Neuronal stem cell (in vitro differentiated cells): ENCODE data around the gene PNPLA8.

Source experiments
- DNase-seq: peaks from one replicate; pipeline ENCODE4 v3.0.0-alpha.2; 2013; ENCODE audit warnings: low spot score
- H2AFZ ChIP-seq: one replicate; pipeline ENCODE4 v1.6.1; 2013; ENCODE audit warnings: mild to moderate bottlenecking, low read length, inconsistent platforms
- H2AK5ac ChIP-seq: 2 replicates; pipeline ENCODE4 v1.6.1; 2013; ENCODE audit warnings: low read depth, mild to moderate bottlenecking, inconsistent platforms, low read length, moderate library complexity, mixed read lengths
- H2BK120ac ChIP-seq: 2 replicates; pipeline ENCODE4 v1.6.1; 2013; ENCODE audit warnings: low read depth, mild to moderate bottlenecking, inconsistent platforms, low read length, moderate library complexity, mixed read lengths
- H2BK12ac ChIP-seq: one replicate; pipeline ENCODE4 v1.6.1; 2013; ENCODE audit warnings: low read length, inconsistent platforms
- H2BK15ac ChIP-seq: 2 replicates; pipeline ENCODE4 v1.6.1; 2013; ENCODE audit warnings: mild to moderate bottlenecking, low read length, inconsistent platforms, mixed read lengths
- H2BK5ac ChIP-seq: one replicate; pipeline ENCODE4 v1.6.1; 2013; ENCODE audit warnings: inconsistent platforms, mild to moderate bottlenecking, low read length, moderate library complexity
- H3K14ac ChIP-seq: one replicate; pipeline ENCODE4 v1.6.1; 2013; ENCODE audit warnings: low read length, inconsistent platforms
- H3K18ac ChIP-seq: 2 replicates; pipeline ENCODE4 v1.6.1; 2013; ENCODE audit warnings: low read length, inconsistent platforms
- H3K23ac ChIP-seq: 2 replicates; pipeline ENCODE4 v1.6.1; 2013; ENCODE audit warnings: low read depth, mild to moderate bottlenecking, mixed read lengths, low read length, inconsistent platforms; ENCODE audit not compliant: poor library complexity
- H3K27ac ChIP-seq: replicated peaks from 3 replicates; pipeline ENCODE4 v1.5.1; 2013; ENCODE audit warnings: low read length, inconsistent platforms
- H3K27me3 ChIP-seq, 3 experiments: 2 replicates each; pipeline ENCODE4 v1.6.1; 2013; ENCODE audit warnings: low read length in 3 of 3, mild to moderate bottlenecking in 2 of 3, inconsistent platforms in 1 of 3, low read depth in 1 of 3, mixed read lengths in 1 of 3, moderate library complexity in 1 of 3; ENCODE audit not compliant: control insufficient read depth in 3 of 3, insufficient read depth in 3 of 3
- H3K36me3 ChIP-seq, 2 donors: replicated peaks in 1 of 2; 2 replicates each; pipeline ENCODE4 v1.6.1; 2013; ENCODE audit warnings: low read length in 2 of 2; ENCODE audit not compliant: control insufficient read depth in 2 of 2, insufficient read depth in 2 of 2
- H3K4ac ChIP-seq: 2 replicates; pipeline ENCODE4 v1.6.1; 2013; ENCODE audit warnings: inconsistent platforms, mild to moderate bottlenecking, low read length, moderate library complexity
- H3K4me1 ChIP-seq, 2 donors: 1 replicate in 1 of 2; 2 replicates in 1 of 2; pipeline ENCODE4 v1.6.1; 2013; ENCODE audit warnings: low read length in 2 of 2, low read depth in 1 of 2; ENCODE audit not compliant: control insufficient read depth in 2 of 2, insufficient read depth in 1 of 2
- H3K4me2 ChIP-seq: one replicate; pipeline ENCODE4 v1.6.1; 2013; ENCODE audit warnings: mild to moderate bottlenecking, low read length, inconsistent platforms; ENCODE audit not compliant: insufficient read depth, poor library complexity, severe bottlenecking
- H3K4me3 ChIP-seq, 2 donors: 2 replicates each; pipeline ENCODE4 v1.5.1; 2013; ENCODE audit warnings: low read length in 2 of 2, mild to moderate bottlenecking in 2 of 2, inconsistent platforms in 1 of 2, moderate library complexity in 1 of 2
- H3K79me1 ChIP-seq: one replicate; pipeline ENCODE4 v1.6.1; 2013; ENCODE audit warnings: low read depth, mild to moderate bottlenecking, inconsistent platforms, low read length, moderate library complexity
- H3K9ac ChIP-seq: one replicate; pipeline ENCODE4 v1.6.1; 2013; ENCODE audit warnings: mild to moderate bottlenecking, low read depth, low read length, inconsistent platforms; ENCODE audit not compliant: poor library complexity
- H3K9me3 ChIP-seq, 2 donors: replicated peaks in 1 of 2; 2 replicates each; pipeline versions ENCODE3 to v1.6.1; 2013; ENCODE audit warnings: low read length in 2 of 2, mild to moderate bottlenecking in 2 of 2, inconsistent platforms in 1 of 2, low read depth in 1 of 2, mixed read lengths in 1 of 2, moderate library complexity in 1 of 2; ENCODE audit not compliant: control insufficient read depth in 2 of 2, insufficient read depth in 1 of 2
- H4K8ac ChIP-seq: one replicate; pipeline ENCODE4 v1.6.1; 2013; ENCODE audit warnings: low read depth, mild to moderate bottlenecking, inconsistent platforms, low read length, moderate library complexity
- H4K91ac ChIP-seq: one replicate; pipeline ENCODE4 v1.6.1; 2013; ENCODE audit warnings: low read length, low read depth, mild to moderate bottlenecking, inconsistent platforms; ENCODE audit not compliant: poor library complexity
- WGBS, 2 donors: extraction: QIAGEN DNeasy Blood & Tissue Kit; methylation state at CpG; one replicate each; pipeline ENCODE4 v1.1.7; 2013; ENCODE audit warnings: missing lambda C conversion rate in 2 of 2, mixed read lengths in 1 of 2; ENCODE audit not compliant: insufficient read length in 2 of 2, insufficient replicate concordance in 1 of 2; ENCODE audit errors: extremely low coverage in 2 of 2; 5-methylcytosine and 5-hydroxymethylcytosine counted together

Gene PNPLA8

GRCh38 chr7:108525327-108525984 is 479 bp downstream of the PNPLA8 start:
- Histone ChIP-seq H3K36me3 (no peaks in the 10 kb centered on the region), H2BK5ac (peak overlapping the region; percentile 94), H3K18ac (peak overlapping the region; percentile 96), H3K23ac (peak overlapping the region; percentile 94), H4K91ac (no peak overlapping the region), H3K27ac (peak overlapping the region; percentile 95), H3K4me3 (peak overlapping the region; percentile 71 to 85), H2AFZ (peak overlapping the region; percentile 94), H2BK120ac (no peak overlapping the region), H3K79me1 (peaks cover 1% of the 10 kb centered on the region), H3K9ac (peak overlapping the region; percentile 80), H2AK5ac (no peak overlapping the region), H3K4me1 (peaks cover 6 to 15% of the 10 kb centered on the region in 2 donors), H3K4me2 (peak overlapping the region; percentile 55), H3K27me3 (no peaks in the 10 kb centered on the region), H3K4ac (no peak overlapping the region), H2BK12ac (no peak overlapping the region), H3K14ac (peak overlapping the region; percentile 65), H3K9me3 (no peaks in the 10 kb centered on the region), H2BK15ac (no peak overlapping the region), H4K8ac (no peak overlapping the region)
- DNase-seq: no peak
- no CpG with 5 or more reads among the region's 22 CpGs for WGBS, 2 donors

- no peak overlapping the region for H3K4me3 ChIP-seq
- no peak overlapping the region for H4K91ac ChIP-seq
- no peak overlapping the region for H3K23ac ChIP-seq
- no CpG with 5 or more reads among the region's 2 CpGs for WGBS, 2 donors
- H4K8ac ChIP-seq: no peak overlapping the region
- peaks cover 0 to 9% of the 10 kb centered on the region in 2 donors for H3K36me3 ChIP-seq
- H3K9ac ChIP-seq: no peak overlapping the region
- H2BK5ac ChIP-seq: no peak overlapping the region
- no peak overlapping the region for H3K27ac ChIP-seq
- H2AK5ac ChIP-seq: no peak overlapping the region
- H3K27me3 ChIP-seq: no peaks in the 10 kb centered on the region
- no peak overlapping the region for H3K4me2 ChIP-seq
- H3K9me3 ChIP-seq: peaks cover 3 to 7% of the 10 kb centered on the region in 2 donors
- H3K18ac ChIP-seq: no peak overlapping the region
- no peak overlapping the region for H2BK15ac ChIP-seq
- DNase-seq: no peak
- peaks cover 1% of the 10 kb centered on the region for H3K79me1 ChIP-seq
- H2AFZ ChIP-seq: no peak overlapping the region
- H3K14ac ChIP-seq: no peak overlapping the region
- H2BK12ac ChIP-seq: no peak overlapping the region
- no peak overlapping the region for H2BK120ac ChIP-seq
- H3K4ac ChIP-seq: no peak overlapping the region
- H3K4me1 ChIP-seq: peaks cover 5 to 9% of the 10 kb centered on the region in 2 donors
Observed at GRCh38 chr7:108522780-108523179, 3.2 kb downstream of the PNPLA8 start.

GRCh38 chr7:108517951-108518350 is 8.0 kb downstream of the PNPLA8 start:
- no peak overlapping the region for H4K8ac ChIP-seq
- H3K79me1 ChIP-seq: peaks cover 3% of the 10 kb centered on the region
- no peak overlapping the region for H2AFZ ChIP-seq
- H2BK5ac ChIP-seq: no peak overlapping the region
- no peaks in the 10 kb centered on the region for H3K27me3 ChIP-seq
- H3K18ac ChIP-seq: no peak overlapping the region
- H2BK15ac ChIP-seq: no peak overlapping the region
- H3K23ac ChIP-seq: no peak overlapping the region
- H3K27ac ChIP-seq: no peak overlapping the region
- H2AK5ac ChIP-seq: no peak overlapping the region
- no peak overlapping the region for H2BK120ac ChIP-seq
- WGBS, 2 donors: no CpG with 5 or more reads among the region's 3 CpGs
- H3K36me3 ChIP-seq: peaks cover 0 to 42% of the 10 kb centered on the region in 2 donors
- H2BK12ac ChIP-seq: no peak overlapping the region
- no peaks in the 10 kb centered on the region for H3K4me1 ChIP-seq
- no peak overlapping the region for H3K14ac ChIP-seq
- no peak for DNase-seq
- H3K9ac ChIP-seq: no peak overlapping the region
- peaks cover 3 to 17% of the 10 kb centered on the region in 2 donors for H3K9me3 ChIP-seq
- no peak overlapping the region for H4K91ac ChIP-seq
- no peak overlapping the region for H3K4ac ChIP-seq
- no peak overlapping the region for H3K4me2 ChIP-seq
- H3K4me3 ChIP-seq: no peak overlapping the region

GRCh38 chr7:108515630-108516029 is 10.3 kb downstream of the PNPLA8 start:
- Histone ChIP-seq H3K4ac (no peak overlapping the region), H3K4me3 (no peak overlapping the region), H3K27ac (no peak overlapping the region), H4K8ac (no peak overlapping the region), H4K91ac (no peak overlapping the region), H3K23ac (no peak overlapping the region), H3K14ac (no peak overlapping the region), H2BK12ac (no peak overlapping the region), H2AK5ac (no peak overlapping the region), H2BK15ac (no peak overlapping the region), H2BK5ac (no peak overlapping the region), H3K36me3 (peaks cover 2 to 60% of the 10 kb centered on the region in 2 donors), H3K27me3 (no peaks in the 10 kb centered on the region), H2BK120ac (no peak overlapping the region), H3K4me1 (no peaks in the 10 kb centered on the region), H2AFZ (no peak overlapping the region), H3K79me1 (peaks cover 3% of the 10 kb centered on the region), H3K18ac (no peak overlapping the region), H3K9me3 (peaks cover 5 to 24% of the 10 kb centered on the region in 2 donors), H3K4me2 (no peak overlapping the region), H3K9ac (no peak overlapping the region)
- no peak for DNase-seq
- WGBS, 2 donors: no CpG with 5 or more reads among the region's 2 CpGs
